Activated CD4-positive, alpha-beta T cell treated with anti-CD3 and anti-CD28 coated beads for 36 hours (primary cell): ENCODE measurements around the gene LRRC8C. TPM values are rescaled to one million over a fixed set of nuclear protein-coding genes. Genes with fewer than 3 reads are reported as not detected.

Source experiments
- ATAC-seq: fragments of 200-7000 bp; cut with Tn5 transposase; one replicate; pipeline ENCODE4 v1.10.0; 2021; ENCODE audit warnings: mild to moderate bottlenecking, moderate library complexity
- CTCF ChIA-PET: fragments of 350-600 bp; sonication (Branson Sonifier 250); formaldehyde crosslinking; loops from one replicate; lab custom pipeline; 2021; ENCODE audit warnings: antibody characterized with exemption; lab: Charles Lee
- POLR2A ChIA-PET: fragments of 350-600 bp; sonication (Branson Sonifier 250); formaldehyde crosslinking; loops from one replicate; lab custom pipeline; 2021; ENCODE audit warnings: antibody characterized with exemption, inconsistent platforms; lab: Charles Lee
- DNase-seq: peaks from one replicate; pipeline ENCODE4 v3.0.0-alpha.2; 2020
- H3K27ac Mint-ChIP-seq: one replicate; pipeline ENCODE4 v1.8.0; 2021; ENCODE audit warnings: mixed read lengths
- H3K27me3 Mint-ChIP-seq: one replicate; pipeline ENCODE4 v1.8.0; 2021; ENCODE audit warnings: mixed read lengths
- H3K36me3 Mint-ChIP-seq: one replicate; pipeline ENCODE4 v1.8.0; 2021; ENCODE audit warnings: low read depth, mixed read lengths
- H3K4me1 Mint-ChIP-seq: one replicate; pipeline ENCODE4 v1.8.0; 2021; ENCODE audit warnings: mixed read lengths
- H3K4me3 Mint-ChIP-seq: one replicate; pipeline ENCODE4 v1.8.0; 2021; ENCODE audit warnings: mild to moderate bottlenecking, moderate library complexity, mixed read lengths
- H3K9me3 Mint-ChIP-seq: one replicate; pipeline ENCODE4 v1.8.0; 2021; ENCODE audit warnings: low read depth, mixed read lengths
- intact Hi-C, 2 experiments: fragments of 100-400 bp; cut with DNase I in 1 of 2; cut with micrococcal nuclease in 1 of 2; formaldehyde crosslinking; loops; one replicate each; pipeline versions ENCODE4 v1.14.2 to v1.15.1; 2022 to 2024; cut with DNase I, micrococcal nuclease
- total RNA-seq, 2 experiments: library from RNA; stranded (reverse); gene quantifications; one replicate each; pipeline ENCODE4 v1.2.3, GENCODE V29; 2021

LRRC8C gene
- total RNA-seq, 2 experiments from 2014 or later, result 31.5 to 37.1 TPM

GRCh38 chr1:89646259-89646658, 13.3 kb downstream of the LRRC8C start:
- CTCF ChIA-PET, result interaction anchor here (1.0 to 1.5 kb wide), 4 partner anchors 9 to 116 kb away, joined by 3 to 8 read pairs (median 5); no protein-coding TSS in a partner anchor
- ATAC-seq (no peak), DNase-seq (no peak)
- Mint-ChIP-seq H3K9me3 (peaks cover 12% of the 10 kb centered on the region), H3K36me3 (peaks cover 68% of the 10 kb centered on the region), H3K4me1 (peaks cover 73% of the 10 kb centered on the region), H3K4me3 (no peak overlapping the region), H3K27ac (no peak overlapping the region), H3K27me3 (no peaks in the 10 kb centered on the region)
- POLR2A ChIA-PET, result no interaction called here
- intact Hi-C loops, result no loop called here

- Mint-ChIP-seq H3K27me3 (no peaks in the 10 kb centered on the region), H3K9me3 (peaks cover 9% of the 10 kb centered on the region), H3K27ac (peak overlapping the region; percentile 52), H3K36me3 (peaks cover 65% of the 10 kb centered on the region), H3K4me1 (peaks cover 75% of the 10 kb centered on the region), H3K4me3 (no peak overlapping the region)
- DNase-seq (no peak), ATAC-seq (peak; percentile 36)
- intact Hi-C loops, result no loop called here
- POLR2A ChIA-PET, result no interaction called here
- CTCF ChIA-PET, result interaction anchor here (0.9 to 1.8 kb wide), 3 partner anchors 11 to 114 kb away, joined by 3 to 9 read pairs (median 5); no protein-coding TSS in a partner anchor
Observed at GRCh38 chr1:89649783-89650182, 16.9 kb downstream of the LRRC8C start.

- no peak overlapping the region for H3K4me3 Mint-ChIP-seq
- CTCF ChIA-PET, result interaction anchor here (0.8 to 1.3 kb wide), 4 partner anchors 9 to 112 kb away, joined by 3 to 4 read pairs (median 3); no protein-coding TSS in a partner anchor
- peaks cover 2% of the 10 kb centered on the region for H3K9me3 Mint-ChIP-seq
- intact Hi-C loops, result loop anchor here in 1 of 2 experiments (2.0 kb wide), 1 partner anchor 16 kb away; no protein-coding TSS in a partner anchor
- POLR2A ChIA-PET, result no interaction called here
- H3K27ac Mint-ChIP-seq, result peak overlapping the region; percentile 81
- no peaks in the 10 kb centered on the region for H3K27me3 Mint-ChIP-seq
- peaks cover 89% of the 10 kb centered on the region for H3K4me1 Mint-ChIP-seq
- peaks cover 60% of the 10 kb centered on the region for H3K36me3 Mint-ChIP-seq
- ATAC-seq (no peak), DNase-seq (no peak)
Observed at GRCh38 chr1:89652373-89652772, 19.5 kb downstream of the LRRC8C start.

DNA sequence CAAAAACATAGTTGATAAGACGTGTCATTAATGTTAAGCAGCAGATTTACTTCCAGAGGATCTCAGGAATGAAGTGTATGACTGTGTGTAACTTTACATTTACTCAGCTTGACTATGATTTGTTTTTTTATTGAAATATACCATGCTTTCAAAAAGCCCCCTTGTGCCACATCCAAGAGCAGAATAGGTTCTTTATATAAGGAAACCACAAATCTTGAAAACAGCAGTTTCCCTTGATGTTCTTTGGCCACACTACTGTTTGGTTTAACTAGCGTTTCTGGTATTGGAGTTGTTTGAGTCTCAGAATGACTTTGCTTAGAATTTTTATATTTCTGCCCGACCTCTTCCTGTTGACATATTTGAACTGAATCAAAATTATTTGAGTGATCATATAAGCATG, 25.0 kb downstream of the LRRC8C start:
- POLR2A ChIA-PET, result interaction anchor here (1.3 kb wide), 1 partner anchor 106 kb away, joined by 3 read pairs; no protein-coding TSS in a partner anchor
- ATAC-seq (peak; percentile 56), DNase-seq (no peak)
- Mint-ChIP-seq H3K36me3 (peaks cover 57% of the 10 kb centered on the region), H3K27ac (peak overlapping the region; percentile 88), H3K4me1 (peaks cover 94% of the 10 kb centered on the region), H3K4me3 (no peak overlapping the region), H3K27me3 (no peaks in the 10 kb centered on the region), H3K9me3 (no peaks in the 10 kb centered on the region)
- CTCF ChIA-PET, result interaction anchor here (1.3 to 4.2 kb wide), 5 partner anchors 10 to 105 kb away, joined by 3 to 24 read pairs (median 7); no protein-coding TSS in a partner anchor
- intact Hi-C loops, result loop anchor here (2.0 to 5.0 kb wide), 2 partner anchors 59 to 61 kb away; no protein-coding TSS in a partner anchor

DNA sequence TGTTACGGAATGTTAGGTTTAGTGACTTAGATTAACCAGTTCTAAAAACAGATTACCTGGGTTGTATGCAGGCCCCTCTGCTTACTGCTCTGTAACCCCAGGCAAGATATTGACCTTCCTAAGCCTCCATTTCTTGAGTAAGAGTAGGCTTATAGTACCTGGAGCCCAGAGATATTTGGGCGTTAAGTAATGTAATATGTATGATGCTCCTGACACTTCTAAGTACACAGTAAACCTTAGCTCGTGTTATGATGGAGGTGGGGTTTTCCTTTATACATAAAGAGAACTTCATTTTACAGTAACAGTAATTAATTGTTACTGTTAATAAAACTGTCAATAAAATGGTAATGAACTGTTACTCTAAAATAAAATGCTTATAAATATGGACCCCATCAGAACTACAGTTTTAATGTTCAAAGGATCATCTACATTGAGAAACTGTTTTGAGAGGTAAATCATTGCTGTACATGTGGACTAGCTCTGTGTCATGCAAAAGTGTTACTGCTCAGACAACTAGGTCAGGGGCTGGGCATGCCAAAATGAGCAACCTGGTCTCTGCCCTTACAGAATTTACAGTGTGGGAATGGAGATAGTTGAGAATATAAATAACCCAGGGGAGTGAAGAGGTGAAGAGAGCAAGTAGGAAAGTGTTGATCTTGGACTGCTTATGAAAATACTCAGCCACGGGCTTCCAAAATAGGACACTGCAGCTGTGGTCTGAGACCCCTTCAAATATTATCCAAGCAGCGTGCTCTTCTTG, 26.6 kb downstream of the LRRC8C start:
- ChIA-PET POLR2A (interaction anchor here (1.5 to 1.6 kb wide), 2 partner anchors 39 to 55 kb away, joined by 3 to 4 read pairs; no protein-coding TSS in a partner anchor), CTCF (interaction anchor here (1.0 to 4.2 kb wide), 10 partner anchors 8 to 104 kb away, joined by 3 to 24 read pairs (median 7); no protein-coding TSS in a partner anchor)
- peaks cover 92% of the 10 kb centered on the region for H3K4me1 Mint-ChIP-seq
- ATAC-seq (peak; percentile 66), DNase-seq (peak; percentile 38)
- no peak overlapping the region for H3K4me3 Mint-ChIP-seq
- intact Hi-C loops, result loop anchor here (2.0 to 5.0 kb wide), 2 partner anchors 58 to 59 kb away; no protein-coding TSS in a partner anchor
- peaks cover 5% of the 10 kb centered on the region for H3K9me3 Mint-ChIP-seq
- H3K27ac Mint-ChIP-seq, result peak overlapping the region; percentile 85
- H3K27me3 Mint-ChIP-seq, result no peaks in the 10 kb centered on the region
- peaks cover 62% of the 10 kb centered on the region for H3K36me3 Mint-ChIP-seq

DNA sequence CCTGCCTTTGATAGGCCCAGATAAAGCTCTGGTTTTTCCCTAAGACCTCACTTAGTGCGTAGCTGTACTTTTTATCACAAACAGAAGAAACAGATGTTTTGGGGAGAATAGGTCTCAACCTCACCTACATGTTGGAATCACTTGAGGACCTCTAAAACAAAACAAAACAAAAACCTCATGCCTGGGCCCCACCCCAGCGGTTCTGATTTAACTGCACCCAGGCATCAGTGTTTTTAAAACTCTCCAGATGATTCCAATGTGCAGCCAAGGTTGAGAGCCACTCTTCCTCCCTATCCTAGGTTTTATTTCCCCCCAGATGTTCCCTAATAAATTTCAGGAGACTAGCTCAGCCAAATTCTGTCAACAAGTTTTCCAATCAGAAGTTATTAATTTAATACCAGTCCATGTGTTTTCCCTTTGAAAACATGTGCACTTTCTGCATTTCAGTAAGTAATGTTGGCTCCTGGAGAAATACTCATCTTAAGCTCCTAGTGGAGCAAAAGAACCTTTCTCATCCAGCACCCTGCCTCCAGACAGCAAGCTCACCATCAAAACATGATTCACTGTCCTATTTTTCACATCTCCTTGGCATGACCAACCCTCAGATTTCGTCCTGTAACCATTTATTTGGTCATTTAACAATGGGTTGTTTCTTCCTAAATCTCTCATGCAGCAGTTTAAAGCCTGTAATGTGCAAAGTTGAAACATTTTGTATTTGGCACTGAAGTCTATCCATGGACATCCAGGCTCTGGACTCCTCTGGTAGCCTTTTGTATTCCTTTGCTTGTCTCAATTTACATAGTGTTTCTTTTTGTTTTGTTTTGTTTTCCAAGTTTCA, 27.5 kb downstream of the LRRC8C start:
- POLR2A ChIA-PET, result interaction anchor here (1.5 to 1.6 kb wide), 2 partner anchors 38 to 56 kb away, joined by 3 to 4 read pairs; no protein-coding TSS in a partner anchor
- H3K4me3 Mint-ChIP-seq, result no peak overlapping the region

GRCh38 chr1:89665941-89666340, 33.0 kb downstream of the LRRC8C start:
- CTCF ChIA-PET, result interaction anchor here (1.3 to 2.8 kb wide), 2 partner anchors 11 to 97 kb away, joined by 3 to 8 read pairs; no protein-coding TSS in a partner anchor
- peaks cover 5% of the 10 kb centered on the region for H3K9me3 Mint-ChIP-seq
- no peak overlapping the region for H3K4me3 Mint-ChIP-seq
- POLR2A ChIA-PET, result no interaction called here
- ATAC-seq (no peak), DNase-seq (no peak)
- H3K4me1 Mint-ChIP-seq, result peaks cover 88% of the 10 kb centered on the region
- H3K36me3 Mint-ChIP-seq, result peaks cover 64% of the 10 kb centered on the region
- intact Hi-C loops, result no loop called here
- no peak overlapping the region for H3K27ac Mint-ChIP-seq
- no peaks in the 10 kb centered on the region for H3K27me3 Mint-ChIP-seq

More for the DNA sequence above, 27.5 kb downstream of the LRRC8C start:
- intact Hi-C loops, result no loop called here
- no peaks in the 10 kb centered on the region for H3K27me3 Mint-ChIP-seq
- peaks cover 5% of the 10 kb centered on the region for H3K9me3 Mint-ChIP-seq
- peaks cover 61% of the 10 kb centered on the region for H3K36me3 Mint-ChIP-seq
- CTCF ChIA-PET, result interaction anchor here (1.3 to 4.2 kb wide), 5 partner anchors 10 to 103 kb away, joined by 4 to 24 read pairs (median 8); no protein-coding TSS in a partner anchor
- DNase-seq (no peak), ATAC-seq (no peak)
- peaks cover 91% of the 10 kb centered on the region for H3K4me1 Mint-ChIP-seq
- H3K27ac Mint-ChIP-seq, result peak overlapping the region; percentile 85

GRCh38 chr1:89666640-89667039, 33.7 kb downstream of the LRRC8C start:
- intact Hi-C loops, result no loop called here
- ATAC-seq (peak; percentile 59), DNase-seq (no peak)
- peaks cover 88% of the 10 kb centered on the region for H3K4me1 Mint-ChIP-seq
- H3K27me3 Mint-ChIP-seq, result no peaks in the 10 kb centered on the region
- H3K36me3 Mint-ChIP-seq, result peaks cover 64% of the 10 kb centered on the region
- peak overlapping the region; percentile 51 for H3K27ac Mint-ChIP-seq
- no peak overlapping the region for H3K4me3 Mint-ChIP-seq
- peaks cover 5% of the 10 kb centered on the region for H3K9me3 Mint-ChIP-seq
- ChIA-PET POLR2A (no interaction called here), CTCF (interaction anchor here (1.0 to 2.8 kb wide), 7 partner anchors 8 to 96 kb away, joined by 3 to 10 read pairs (median 5); no protein-coding TSS in a partner anchor)

- intact Hi-C loops, result no loop called here
- ATAC-seq (no peak), DNase-seq (no peak)
- Mint-ChIP-seq H3K9me3 (peaks cover 5% of the 10 kb centered on the region), H3K4me3 (no peak overlapping the region), H3K36me3 (peaks cover 60% of the 10 kb centered on the region), H3K27ac (peak overlapping the region; percentile 15), H3K27me3 (no peaks in the 10 kb centered on the region), H3K4me1 (peaks cover 90% of the 10 kb centered on the region)
- ChIA-PET CTCF (interaction anchor here (1.0 to 2.8 kb wide), 8 partner anchors 9 to 95 kb away, joined by 3 to 10 read pairs (median 4); no protein-coding TSS in a partner anchor), POLR2A (no interaction called here)
Observed at GRCh38 chr1:89667691-89668090, 34.8 kb downstream of the LRRC8C start.

- Mint-ChIP-seq H3K4me3 (no peak overlapping the region), H3K36me3 (peaks cover 58% of the 10 kb centered on the region), H3K27ac (peak overlapping the region; percentile 15), H3K4me1 (peaks cover 93% of the 10 kb centered on the region), H3K27me3 (no peaks in the 10 kb centered on the region), H3K9me3 (peaks cover 2% of the 10 kb centered on the region)
- CTCF ChIA-PET, result interaction anchor here (0.8 to 2.5 kb wide), 4 partner anchors 9 to 25 kb away, joined by 3 to 17 read pairs (median 4); no protein-coding TSS in a partner anchor
- ATAC-seq, result no peak
- POLR2A ChIA-PET, result no interaction called here
- DNase-seq, result no peak
- intact Hi-C loops, result no loop called here
Observed at GRCh38 chr1:89668961-89669360, 36.0 kb downstream of the LRRC8C start.
